Right cardiac atrium (tissue), 5 donors: ENCODE measurements around the gene CELF4. TPM values are rescaled to one million over a fixed set of nuclear protein-coding genes. Genes with fewer than 3 reads are reported as not detected.

ENCODE experiments used
- ATAC-seq, 2 donors: fragments of 200-7000 bp; cut with Tn5 transposase; one replicate each; pipeline versions ENCODE4 v1.8.0 to v1.9.1; 2020; ENCODE audit warnings: moderate library complexity in 2 of 2, mild to moderate bottlenecking in 1 of 2
- DNase-seq, 3 donors: peaks; one replicate each; pipeline ENCODE4 v3.0.0-alpha.2; 2020
- H3K27ac ChIP-seq: one replicate; pipeline ENCODE4 v1.5.1; 2013; ENCODE audit warnings: mild to moderate bottlenecking, low read length, control low read depth, moderate library complexity
- H3K27me3 ChIP-seq: one replicate; pipeline ENCODE4 v1.6.1; 2013; ENCODE audit not compliant: control insufficient read depth, insufficient read depth
- H3K4me1 ChIP-seq: one replicate; pipeline ENCODE4 v1.6.1; 2013; ENCODE audit warnings: low read length; ENCODE audit not compliant: control insufficient read depth, insufficient read depth
- H3K4me3 ChIP-seq: one replicate; pipeline ENCODE4 v1.5.1; 2013; ENCODE audit warnings: low read length, control low read depth
- H3K9me3 ChIP-seq: one replicate; pipeline ENCODE4 v1.6.1; 2013; ENCODE audit warnings: low read length; ENCODE audit not compliant: control insufficient read depth
- WGBS: extraction: QIAGEN DNeasy Blood & Tissue Kit; methylation state at CpG from one replicate; pipeline ENCODE4 v1.1.7; 2013; 5-methylcytosine and 5-hydroxymethylcytosine counted together
- intact Hi-C, 4 donors: fragments of 100-400 bp; cut with DNase I; formaldehyde crosslinking; loops; one replicate each; pipeline versions ENCODE4 v1.11.0 to v1.14.0; 2022 to 2023
- polyA plus RNA-seq: library from polyadenylated mRNA; stranded (reverse); fragments of 200-250 nt; gene quantifications from one replicate; pipeline ENCODE4 v1.2.3, GENCODE V29; 2013
- total RNA-seq, 4 donors: library from RNA; stranded (reverse); fragmentation: NEBNext Ultra II Directional; extraction: Animal tissue kit (Norgen Biotek cat#: 25700); gene quantifications; one replicate each; pipeline ENCODE4 v1.2.1, GENCODE V29; 2021
- donor health status: healthy with polysubstance abuse.
- donor health status: DM: no; HTN: yes; CAD: no.
- donor health status: DM: no; HTN: no; CAD: no.
- donor health status: DM: no; HTN: yes; CAD: no; lungs with severe emphysema.
- donor health status: DM: yes; HTN: yes; CAD: no.

CELF4 gene
- total and polyA plus RNA-seq, 5 donors, result 0.79 to 1.4 (median 1.1) TPM

GRCh38 chr18:37394610-37394965 is 171.0 kb downstream of the CELF4 start:
- no peak overlapping the region for H3K27ac ChIP-seq
- H3K4me3 ChIP-seq, result no peak overlapping the region
- intact Hi-C loops, result loop anchor here in 1 of 4 donors (10.0 kb wide), 1 partner anchor 80 kb away; no protein-coding TSS in a partner anchor
- 64% methylated on average over 5 of the region's 5 CpGs for WGBS
- DNase-seq (no peak), ATAC-seq (no peak)
- H3K4me1 ChIP-seq, result no peaks in the 10 kb centered on the region
- no peaks in the 10 kb centered on the region for H3K9me3 ChIP-seq
- H3K27me3 ChIP-seq, result no peaks in the 10 kb centered on the region

- H3K9me3 ChIP-seq, result no peaks in the 10 kb centered on the region
- ATAC-seq, result peak; percentile 97
- no peaks in the 10 kb centered on the region for H3K27me3 ChIP-seq
- peak overlapping the region; percentile 17 for H3K4me3 ChIP-seq
- no peak overlapping the region for H3K27ac ChIP-seq
- DNase-seq, result peak; percentile 85 to 95 (median 94)
- no peaks in the 10 kb centered on the region for H3K4me1 ChIP-seq
- intact Hi-C loops, result loop anchor here in 1 of 4 donors (10.0 kb wide), 1 partner anchor 81 kb away; no protein-coding TSS in a partner anchor
- WGBS, result under 1% methylated on average over 59 of the region's 59 CpGs
Observed at GRCh38 chr18:37393945-37394609, 171.5 kb downstream of the CELF4 start.

GRCh38 chr18:37393221-37393827 is 172.3 kb downstream of the CELF4 start:
- ATAC-seq (no peak), DNase-seq (no peak)
- no peaks in the 10 kb centered on the region for H3K9me3 ChIP-seq
- H3K4me1 ChIP-seq, result no peaks in the 10 kb centered on the region
- no peak overlapping the region for H3K4me3 ChIP-seq
- 23% methylated on average over 6 of the region's 6 CpGs for WGBS
- intact Hi-C loops, result loop anchor here in 1 of 4 donors (10.0 kb wide), 1 partner anchor 81 kb away; no protein-coding TSS in a partner anchor
- H3K27ac ChIP-seq, result no peak overlapping the region
- no peaks in the 10 kb centered on the region for H3K27me3 ChIP-seq

GRCh38 chr18:37392648-37393047 is 172.9 kb downstream of the CELF4 start:
- no peaks in the 10 kb centered on the region for H3K4me1 ChIP-seq
- no peak overlapping the region for H3K4me3 ChIP-seq
- no peak overlapping the region for H3K27ac ChIP-seq
- no peaks in the 10 kb centered on the region for H3K9me3 ChIP-seq
- intact Hi-C loops, result loop anchor here in 1 of 4 donors (10.0 kb wide), 1 partner anchor 82 kb away; no protein-coding TSS in a partner anchor
- 71% methylated on average over 3 of the region's 3 CpGs for WGBS
- no peak for DNase-seq
- H3K27me3 ChIP-seq, result no peaks in the 10 kb centered on the region
- ATAC-seq, result no peak

- DNase-seq, result no peak
- no peaks in the 10 kb centered on the region for H3K4me1 ChIP-seq
- intact Hi-C loops, result loop anchor here in 1 of 4 donors (10.0 kb wide), 1 partner anchor 83 kb away; no protein-coding TSS in a partner anchor
- no peaks in the 10 kb centered on the region for H3K9me3 ChIP-seq
- no peak overlapping the region for H3K27ac ChIP-seq
- no peak for ATAC-seq
- 90% methylated on average over 16 of the region's 16 CpGs for WGBS
- H3K4me3 ChIP-seq, result no peak overlapping the region
- no peaks in the 10 kb centered on the region for H3K27me3 ChIP-seq
Observed at GRCh38 chr18:37391698-37392548, 173.7 kb downstream of the CELF4 start.

GRCh38 chr18:37391156-37391555 is 174.4 kb downstream of the CELF4 start:
- Histone ChIP-seq H3K9me3 (no peaks in the 10 kb centered on the region), H3K27ac (no peak overlapping the region), H3K27me3 (no peaks in the 10 kb centered on the region), H3K4me3 (no peak overlapping the region), H3K4me1 (no peaks in the 10 kb centered on the region)
- ATAC-seq, result no peak
- no peak for DNase-seq
- intact Hi-C loops, result loop anchor here in 1 of 4 donors (10.0 kb wide), 1 partner anchor 84 kb away; no protein-coding TSS in a partner anchor
- 84% methylated on average over 4 of the region's 4 CpGs for WGBS

GRCh38 chr18:37390687-37391086 is 174.9 kb downstream of the CELF4 start:
- no peaks in the 10 kb centered on the region for H3K4me1 ChIP-seq
- no peak overlapping the region for H3K4me3 ChIP-seq
- intact Hi-C loops, result loop anchor here in 1 of 4 donors (10.0 kb wide), 1 partner anchor 84 kb away; no protein-coding TSS in a partner anchor
- ATAC-seq (no peak), DNase-seq (no peak)
- no peaks in the 10 kb centered on the region for H3K27me3 ChIP-seq
- no peaks in the 10 kb centered on the region for H3K9me3 ChIP-seq
- WGBS, result 88% methylated on average over 11 of the region's 11 CpGs
- no peak overlapping the region for H3K27ac ChIP-seq

- 94% methylated on average over 19 of the region's 19 CpGs for WGBS
- H3K9me3 ChIP-seq, result no peaks in the 10 kb centered on the region
- no peak overlapping the region for H3K27ac ChIP-seq
- intact Hi-C loops, result loop anchor here in 2 of 4 donors (5.0 to 10.0 kb wide), 2 partner anchors 85 to 147 kb away; no protein-coding TSS in a partner anchor
- H3K4me1 ChIP-seq, result no peaks in the 10 kb centered on the region
- ATAC-seq (no peak), DNase-seq (no peak)
- no peak overlapping the region for H3K4me3 ChIP-seq
- H3K27me3 ChIP-seq, result no peaks in the 10 kb centered on the region
Observed at GRCh38 chr18:37389684-37390368, 175.8 kb downstream of the CELF4 start.

- no peak overlapping the region for H3K27ac ChIP-seq
- no peaks in the 10 kb centered on the region for H3K27me3 ChIP-seq
- H3K4me1 ChIP-seq, result no peaks in the 10 kb centered on the region
- no peak for ATAC-seq
- WGBS, result 94% methylated on average over 5 of the region's 5 CpGs
- no peaks in the 10 kb centered on the region for H3K9me3 ChIP-seq
- no peak overlapping the region for H3K4me3 ChIP-seq
- intact Hi-C loops, result loop anchor here in 2 of 4 donors (5.0 kb wide), 1 partner anchor 148 kb away; no protein-coding TSS in a partner anchor
- DNase-seq, result no peak
Observed at GRCh38 chr18:37389041-37389440, 176.6 kb downstream of the CELF4 start.

GRCh38 chr18:37388413-37388812 is 177.2 kb downstream of the CELF4 start:
- H3K27ac ChIP-seq, result no peak overlapping the region
- intact Hi-C loops, result loop anchor here in 2 of 4 donors (5.0 kb wide), 1 partner anchor 149 kb away; no protein-coding TSS in a partner anchor
- no peaks in the 10 kb centered on the region for H3K9me3 ChIP-seq
- DNase-seq (no peak), ATAC-seq (no peak)
- 85% methylated on average over 5 of the region's 5 CpGs for WGBS
- no peaks in the 10 kb centered on the region for H3K27me3 ChIP-seq
- H3K4me3 ChIP-seq, result no peak overlapping the region
- no peaks in the 10 kb centered on the region for H3K4me1 ChIP-seq
